Stomach (tissue), 4 donors: ENCODE measurements around the gene TPD52L1.

Experiments
- POLR2A ChIP-seq, 4 donors: fragments of 450-650 bp; IDR thresholded peaks; one replicate each; pipeline ENCODE4 v1.6.1; 2016; ENCODE audit warnings: antibody characterized with exemption in 4 of 4, control low read depth in 2 of 4, mild to moderate bottlenecking in 1 of 4, moderate library complexity in 1 of 4
- POLR2AphosphoS5 ChIP-seq, 3 donors: sonication (generic); formaldehyde crosslinking; IDR thresholded peaks; one replicate each; pipeline ENCODE4 v1.6.1; 2016; ENCODE audit warnings: antibody characterized with exemption in 3 of 3
- TF ChIP-seq, protein P1 (sequence below), 7 experiments: fragments of 450-650 bp in 4 of 7; fragments of 200-600 bp in 3 of 7; sonication (generic) in 3 of 7; IDR thresholded peaks; one replicate each; pipeline ENCODE4 v1.5.1; 2016 to 2019; ENCODE audit warnings: antibody characterized with exemption in 7 of 7, control low read depth in 2 of 7, mild to moderate bottlenecking in 1 of 7

DNA sequence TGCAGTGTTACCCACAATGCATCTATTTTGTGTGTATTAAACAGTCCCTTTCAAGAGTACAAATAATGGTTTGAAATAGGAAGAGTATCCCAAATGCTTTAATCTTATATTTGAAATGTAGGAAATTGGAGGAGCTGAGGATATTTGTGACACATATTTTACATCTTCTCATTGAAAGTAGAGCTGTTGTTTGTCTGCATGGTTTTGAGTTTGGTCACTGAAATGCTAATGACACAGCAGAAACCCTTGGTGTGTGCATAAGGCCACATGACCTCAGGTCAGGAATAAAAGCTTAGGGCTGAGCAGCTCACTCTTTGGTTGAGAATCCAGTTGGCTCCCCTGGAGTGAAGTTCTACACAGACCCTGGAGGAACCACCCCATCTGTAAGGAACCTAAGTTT, 49.8 kb downstream of the TPD52L1 start:
- TF ChIP-seq POLR2AphosphoS5 (IDR thresholded peaks at IDR 0.05) (no peak), POLR2A (IDR thresholded peaks at IDR 0.05) (no peak)
- TF ChIP-seq, protein P1, sequence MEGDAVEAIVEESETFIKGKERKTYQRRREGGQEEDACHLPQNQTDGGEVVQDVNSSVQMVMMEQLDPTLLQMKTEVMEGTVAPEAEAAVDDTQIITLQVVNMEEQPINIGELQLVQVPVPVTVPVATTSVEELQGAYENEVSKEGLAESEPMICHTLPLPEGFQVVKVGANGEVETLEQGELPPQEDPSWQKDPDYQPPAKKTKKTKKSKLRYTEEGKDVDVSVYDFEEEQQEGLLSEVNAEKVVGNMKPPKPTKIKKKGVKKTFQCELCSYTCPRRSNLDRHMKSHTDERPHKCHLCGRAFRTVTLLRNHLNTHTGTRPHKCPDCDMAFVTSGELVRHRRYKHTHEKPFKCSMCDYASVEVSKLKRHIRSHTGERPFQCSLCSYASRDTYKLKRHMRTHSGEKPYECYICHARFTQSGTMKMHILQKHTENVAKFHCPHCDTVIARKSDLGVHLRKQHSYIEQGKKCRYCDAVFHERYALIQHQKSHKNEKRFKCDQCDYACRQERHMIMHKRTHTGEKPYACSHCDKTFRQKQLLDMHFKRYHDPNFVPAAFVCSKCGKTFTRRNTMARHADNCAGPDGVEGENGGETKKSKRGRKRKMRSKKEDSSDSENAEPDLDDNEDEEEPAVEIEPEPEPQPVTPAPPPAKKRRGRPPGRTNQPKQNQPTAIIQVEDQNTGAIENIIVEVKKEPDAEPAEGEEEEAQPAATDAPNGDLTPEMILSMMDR (IDR thresholded peaks at IDR 0.05), result no peak
